ENCODE measurements around the gene PLCB4.

GRCh38 chr20:9225879-9226278 lies 157.0 kb downstream of the PLCB4 start:
- no peak for TF ChIP-seq EZH2 (IDR thresholded peaks at IDR 0.05; ENCODE audit: low read length)
- TF ChIP-seq CTCF (optimal IDR thresholded peaks at IDR 0.05 in 1 of 3, IDR thresholded peaks at IDR 0.05 in 1 of 3, conservative IDR thresholded peaks at IDR 0.05 in 1 of 3; ENCODE audit: extremely low read depth in 1 of 3, insufficient read depth in 2 of 3, low read length in 3 of 3) = no peak
